Raji (cell line): Measurements from ENCODE around the gene BTBD17.

Experiments used
- POLR2A ChIP-seq: IDR thresholded peaks from 2 replicates; pipeline ENCODE4 v1.6.1; 2011; ENCODE audit warnings: low read depth, low read length, control low read depth; ENCODE audit not compliant: insufficient read depth

BTBD17 gene

GRCh38 chr17:74335529-74336062, 26.1 kb downstream of the BTBD17 start:
- no peak for TF ChIP-seq POLR2A

- TF ChIP-seq POLR2A = no peak
Measured at GRCh38 chr17:74334393-74335039, 27.2 kb downstream of the BTBD17 start.

DNA sequence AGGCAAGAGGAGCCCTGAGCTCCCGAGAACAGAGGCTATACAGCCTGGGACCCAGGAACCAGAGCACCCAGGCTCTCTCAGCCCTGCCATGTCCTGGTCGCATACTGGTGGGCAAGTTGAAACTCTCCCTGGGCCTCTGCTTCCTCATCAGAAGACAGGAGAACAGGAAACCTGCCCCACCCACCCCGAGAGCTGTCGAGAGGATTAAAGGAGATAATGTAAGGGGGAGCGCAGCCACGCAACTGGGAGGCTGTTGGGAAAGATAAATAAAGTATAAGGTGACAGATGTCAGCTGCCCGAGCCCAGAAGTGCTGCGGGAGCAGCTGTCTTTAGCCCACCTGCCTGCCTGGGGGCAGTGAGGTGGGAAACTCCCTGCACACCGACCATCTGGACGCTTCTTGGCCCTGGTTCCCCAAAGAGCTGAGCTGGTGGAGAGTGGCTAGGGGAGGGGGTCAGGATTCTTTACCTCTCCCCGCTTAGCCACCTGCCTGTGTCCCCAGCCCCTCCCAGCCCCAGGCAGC, 28.8 kb downstream of the BTBD17 start:
- no peak for TF ChIP-seq POLR2A

GRCh38 chr17:74332017-74332650, 29.5 kb downstream of the BTBD17 start:
- no peak for TF ChIP-seq POLR2A

- no peak for TF ChIP-seq POLR2A
Measured at GRCh38 chr17:74330446-74330845, 31.2 kb downstream of the BTBD17 start.

GRCh38 chr17:74329378-74329777, 32.3 kb downstream of the BTBD17 start:
- no peak for TF ChIP-seq POLR2A

DNA sequence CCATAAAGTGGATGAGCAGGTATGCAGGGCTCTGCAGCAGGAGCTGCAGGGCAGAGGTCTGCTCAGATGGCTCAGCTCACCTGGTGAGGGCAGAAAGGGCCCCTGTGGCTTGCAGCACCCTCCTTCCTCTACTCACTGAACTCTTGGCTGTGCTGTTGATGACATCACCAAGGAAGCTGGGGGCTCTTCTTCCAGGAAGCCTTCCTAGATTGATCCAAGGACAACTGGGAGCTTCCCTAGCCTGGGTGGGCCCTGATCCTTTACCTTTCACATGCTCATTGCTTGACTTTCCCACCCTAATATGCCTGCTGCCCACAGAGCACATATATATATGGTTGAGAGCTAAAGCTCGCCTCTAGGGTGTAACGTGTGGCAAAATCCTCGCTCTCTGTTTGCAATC, 33.2 kb downstream of the BTBD17 start:
- no peak for TF ChIP-seq POLR2A

DNA sequence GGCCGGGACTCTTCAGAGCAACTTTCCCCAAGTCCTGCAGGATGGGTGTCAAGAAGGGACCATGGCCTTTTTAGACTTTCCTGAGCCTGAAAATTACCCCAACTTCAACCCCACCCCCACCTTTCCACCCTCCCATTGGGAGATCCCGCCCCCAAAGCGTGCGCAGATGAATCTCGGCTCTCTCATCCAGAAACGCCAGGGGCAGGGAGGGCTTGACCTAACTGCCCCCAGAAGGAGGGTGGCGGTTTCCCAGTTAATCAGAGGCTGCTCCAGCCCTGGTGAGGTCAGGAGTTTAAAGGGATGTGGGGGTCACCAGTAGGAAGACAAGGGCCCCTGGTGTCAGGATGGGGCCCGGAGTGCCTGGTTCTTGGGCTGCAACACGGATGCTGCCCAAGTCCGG, 35.2 kb downstream of the BTBD17 start:
- no peak for TF ChIP-seq POLR2A

GRCh38 chr17:74325743-74326379, 35.8 kb downstream of the BTBD17 start, which contains the start of gene KIF19:
KIF19 (plus strand) TSS chr17:74326226; CDS start chr17:74326350, 124 bp downstream.
- no peak for TF ChIP-seq POLR2A

DNA sequence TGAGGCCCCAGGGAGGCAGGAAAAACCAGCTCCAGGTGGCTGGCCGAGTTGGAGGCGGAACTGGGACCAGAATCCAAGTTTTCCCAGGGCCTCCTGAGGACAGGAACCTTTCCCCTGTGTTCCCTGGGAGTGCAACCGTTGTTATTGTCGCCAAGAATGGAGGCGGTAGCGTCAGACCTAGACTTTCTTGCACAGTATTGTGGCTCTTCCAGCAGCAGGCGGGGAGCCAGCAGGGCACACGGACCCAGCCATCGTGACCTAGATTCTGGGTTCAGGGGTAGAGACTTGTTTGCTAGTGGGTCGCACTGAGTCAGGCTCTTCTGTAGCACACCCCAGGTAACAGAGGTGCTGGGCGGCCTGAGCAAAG, 36.3 kb downstream of the BTBD17 start:
- TF ChIP-seq POLR2A = no peak

- no peak for TF ChIP-seq POLR2A
Measured at GRCh38 chr17:74324521-74324920, 37.1 kb downstream of the BTBD17 start.

DNA sequence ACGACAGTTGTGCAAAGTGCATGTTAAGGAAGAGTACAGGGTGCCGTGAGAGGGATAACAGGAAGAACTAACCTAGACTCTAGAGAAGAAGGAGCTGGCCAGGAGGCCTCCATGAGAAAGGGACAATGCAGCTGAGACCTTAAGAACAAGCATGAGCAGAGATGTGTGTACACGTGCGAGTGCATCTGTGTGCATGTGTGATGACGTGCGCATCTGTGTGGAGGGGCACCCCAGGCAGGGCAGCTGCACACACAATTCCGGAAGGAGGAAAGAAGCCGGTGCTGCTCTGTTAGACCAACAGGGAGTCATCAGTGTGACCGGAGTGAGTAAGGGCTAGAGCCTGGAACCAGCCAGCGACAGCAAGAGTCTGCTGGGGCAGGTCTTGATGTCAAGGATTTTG, 43.3 kb downstream of the BTBD17 start:
- TF ChIP-seq POLR2A = no peak

- no peak for TF ChIP-seq POLR2A
Measured at GRCh38 chr17:74317071-74317470, 44.6 kb downstream of the BTBD17 start.

DNA sequence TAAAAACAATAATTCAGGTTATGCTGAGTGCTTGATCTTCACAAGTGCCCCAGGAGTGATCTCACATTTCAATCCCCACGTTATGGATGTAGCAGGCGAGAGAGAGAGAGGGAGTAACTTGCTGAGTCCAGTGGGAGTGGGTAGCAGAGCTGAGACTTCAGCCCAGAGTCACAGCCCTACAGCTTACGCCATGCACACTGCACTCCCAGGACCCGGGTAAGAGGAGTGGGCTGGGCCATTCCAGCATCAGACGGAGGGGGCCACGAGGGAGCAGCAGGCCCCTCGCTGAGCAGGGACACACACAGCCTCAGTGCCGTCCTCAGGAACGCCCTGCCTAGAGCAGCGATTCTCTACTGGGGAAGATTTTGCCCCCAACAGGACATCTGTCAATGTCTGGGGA, 45.4 kb downstream of the BTBD17 start:
- TF ChIP-seq POLR2A = no peak

GRCh38 chr17:74314877-74315276, 46.8 kb downstream of the BTBD17 start:
- TF ChIP-seq POLR2A = no peak

- no peak for TF ChIP-seq POLR2A
Measured at GRCh38 chr17:74309902-74310301, 51.8 kb downstream of the BTBD17 start.
